HG02623 (cell line): ENCODE results near the gene SPATA32.

Experiments
- ATAC-seq: cut with Tn5 transposase; IDR thresholded peaks from one replicate; pipeline ENCODE4 v1.9.1; 2021; ENCODE audit warnings: moderate library complexity; ENCODE audit not compliant: unreplicated experiment

The SPATA32 gene

DNA sequence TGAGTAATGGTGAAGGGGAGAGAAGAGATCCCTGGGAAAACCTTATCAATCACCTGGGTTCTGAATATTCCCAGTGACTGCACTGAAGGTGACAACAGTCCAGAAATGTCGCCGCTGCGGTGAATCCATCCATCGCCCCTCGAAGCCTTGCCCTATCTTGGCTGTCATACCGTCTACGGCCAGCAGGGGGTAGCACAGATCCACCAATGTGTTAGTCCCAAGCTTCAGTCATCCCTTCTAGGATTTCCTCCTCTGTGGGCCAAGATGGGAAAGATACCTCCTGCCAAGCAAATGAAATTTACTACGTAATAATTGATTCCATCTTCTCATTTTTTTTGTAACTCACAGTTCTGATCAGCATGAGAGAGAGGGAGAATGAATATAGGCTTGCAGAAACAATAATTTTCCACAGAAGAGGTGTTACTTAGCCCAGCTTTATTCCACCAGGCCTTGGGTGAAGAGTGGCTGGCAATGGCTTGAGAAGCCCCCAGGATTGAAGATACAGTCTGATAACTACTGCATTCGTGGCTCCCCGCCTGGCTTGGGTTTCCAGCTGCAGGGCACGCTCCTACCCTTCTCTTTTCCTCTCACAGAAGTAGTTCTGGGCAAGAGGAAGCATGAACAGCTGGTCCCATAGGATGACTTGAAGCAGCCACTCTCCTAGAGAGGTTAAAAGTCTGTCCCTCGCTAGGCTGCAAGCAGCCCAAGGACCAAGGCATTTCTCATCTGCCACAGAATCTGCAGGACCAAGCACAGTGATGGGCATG lies 42.8 kb downstream of the SPATA32 start:
- no peak for ATAC-seq
